Frontal cortex (tissue), 4 donors: Measurements from ENCODE around the gene NPC1L1. TPM values are rescaled to one million over a fixed set of nuclear protein-coding genes. Genes with fewer than 3 reads are reported as not detected.
A peak's percentile ranks its signal among the peaks of the same experiment; 100 is the strongest.
"Not testable (repeated sequence)": the region's sequence is repeated elsewhere in the genome, so short reads cannot be mapped to it uniquely, and the experiment has no call there.

Source experiments
- DNase-seq, 2 donors: peaks; one replicate each; pipeline ENCODE4 v3.0.0; 2012; ENCODE audit warnings: low spot score in 2 of 2
- FAIRE-seq: peaks from 2 replicates; lab custom pipeline; 2012; peaks lifted over from hg19 to GRCh38; lab: Jason Lieb, UNC
- total RNA-seq: library from RNA; depleted of rRNA; stranded (reverse); fragments of >200 nt; gene quantifications from one replicate; pipeline ENCODE4 v1.2.3, GENCODE V29; 2014
- donor health status: control.
- donor health status: control.
- donor health status: control.

NPC1L1 gene
- total RNA-seq, 1 donor from 2014 or later = not detected

GRCh38 chr7:44565795-44566559 lies 24.8 kb upstream of the NPC1L1 start:
- no peak for DNase-seq
- FAIRE-seq = no peak

GRCh38 chr7:44565097-44565794 lies 24.1 kb upstream of the NPC1L1 start:
- no peak for FAIRE-seq
- DNase-seq = peak in 1 of 2 donors; percentile 71

GRCh38 chr7:44564606-44565005 lies 23.5 kb upstream of the NPC1L1 start:
- DNase-seq (no peak), FAIRE-seq (no peak)

GRCh38 chr7:44563171-44563679 lies 22.1 kb upstream of the NPC1L1 start:
- FAIRE-seq (no peak), DNase-seq (no peak)

GRCh38 chr7:44562622-44562962 lies 21.5 kb upstream of the NPC1L1 start:
- FAIRE-seq = not testable (repeated sequence)

GRCh38 chr7:44561962-44562621 lies 21.0 kb upstream of the NPC1L1 start:
- no peak for DNase-seq
- FAIRE-seq = no peak

More at GRCh38 chr7:44562622-44562962, 21.5 kb upstream of the NPC1L1 start:
- not testable (repeated sequence) for DNase-seq

GRCh38 chr7:44561481-44561880 lies 20.4 kb upstream of the NPC1L1 start:
- FAIRE-seq (no peak), DNase-seq (no peak)

- FAIRE-seq (no peak), DNase-seq (no peak)
Measured at GRCh38 chr7:44559485-44559884, 18.4 kb upstream of the NPC1L1 start.

GRCh38 chr7:44557485-44557884 lies 16.4 kb upstream of the NPC1L1 start:
- FAIRE-seq (no peak), DNase-seq (no peak)

- DNase-seq = no peak
- FAIRE-seq = no peak
Measured at GRCh38 chr7:44555350-44555749, 14.2 kb upstream of the NPC1L1 start.

GRCh38 chr7:44552473-44553005 lies 11.4 kb upstream of the NPC1L1 start:
- FAIRE-seq, DNase-seq: not testable (repeated sequence)

GRCh38 chr7:44549457-44549856 lies 8.3 kb upstream of the NPC1L1 start:
- no peak for DNase-seq
- FAIRE-seq = no peak

- DNase-seq (no peak), FAIRE-seq (no peak)
Measured at GRCh38 chr7:44548893-44549292, 7.8 kb upstream of the NPC1L1 start.

GRCh38 chr7:44547536-44548231 lies 6.6 kb upstream of the NPC1L1 start:
- DNase-seq (no peak), FAIRE-seq (no peak)

- no peak for FAIRE-seq
Measured at GRCh38 chr7:44541876-44542610, 913 bp upstream of the NPC1L1 start.

GRCh38 chr7:44540592-44541027 lies 520 bp downstream of the NPC1L1 start:
- FAIRE-seq = no peak
- DNase-seq = no peak

More at GRCh38 chr7:44541876-44542610, 913 bp upstream of the NPC1L1 start:
- DNase-seq = no peak

GRCh38 chr7:44539669-44540506 lies 1.2 kb downstream of the NPC1L1 start:
- FAIRE-seq (no peak), DNase-seq (no peak)
